DMS53 (cell line): ENCODE data around the gene MTHFD2.
A peak's percentile ranks its signal among the peaks of the same experiment; 100 is the strongest.

Experiments
- DNase-seq: peaks from one replicate; lab custom pipeline; 2025; lab: John Stamatoyannopoulos, UW

MTHFD2 gene

GRCh38 chr2:74267068-74267467 is 68.7 kb downstream of the MTHFD2 start:
- DNase-seq: peak; percentile 82
